Fibroblast of the aortic adventitia (primary cell): ENCODE data around the gene HSBP1. TPM values are rescaled to one million over a fixed set of nuclear protein-coding genes. Genes with fewer than 3 reads are reported as not detected.

Source experiments
- DNase-seq: peaks from one replicate; pipeline ENCODE4 v3.0.0-alpha.2; 2010; ENCODE audit warnings: low read depth
- H3K4me3 ChIP-seq: 2 replicates; pipeline ENCODE4 v1.5.1; 2011; ENCODE audit warnings: low read depth, mild to moderate bottlenecking, control low read depth, low read length, moderate library complexity
- total RNA-seq: library from RNA; depleted of rRNA; stranded (reverse); fragments of >200 nt; gene quantifications from 2 replicates; pipeline ENCODE4 v1.2.3, GENCODE V29; 2012; ENCODE audit warnings: low replicate concordance
- TF ChIP-seq, protein P1 (sequence below): IDR thresholded peaks from 2 replicates; pipeline ENCODE4 v1.5.1; 2011; ENCODE audit warnings: mild to moderate bottlenecking, low read length, control low read depth, inconsistent platforms; ENCODE audit not compliant: insufficient read depth

Gene HSBP1
- total RNA-seq, 1 donor, result 19.0 TPM

DNA sequence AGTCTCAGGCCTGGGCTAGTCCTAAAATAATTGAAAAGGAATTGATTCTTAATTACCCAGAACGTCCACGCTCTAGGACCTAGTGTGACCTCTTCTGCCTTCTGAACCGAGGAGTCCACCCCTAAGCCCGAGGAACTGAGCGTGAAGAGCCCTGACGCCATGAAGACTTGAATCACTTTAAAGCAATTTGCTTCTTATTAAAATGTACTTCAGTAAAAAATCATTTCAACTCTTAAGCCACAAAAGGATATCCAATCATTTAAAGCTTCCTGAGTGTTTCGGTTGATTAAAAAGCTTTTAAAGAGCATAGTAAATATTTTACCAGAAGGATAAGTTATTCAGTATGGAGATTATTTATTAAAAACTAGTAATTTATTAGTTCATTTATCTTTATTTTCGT, 11.6 kb downstream of the HSBP1 start:
- TF ChIP-seq, protein P1, sequence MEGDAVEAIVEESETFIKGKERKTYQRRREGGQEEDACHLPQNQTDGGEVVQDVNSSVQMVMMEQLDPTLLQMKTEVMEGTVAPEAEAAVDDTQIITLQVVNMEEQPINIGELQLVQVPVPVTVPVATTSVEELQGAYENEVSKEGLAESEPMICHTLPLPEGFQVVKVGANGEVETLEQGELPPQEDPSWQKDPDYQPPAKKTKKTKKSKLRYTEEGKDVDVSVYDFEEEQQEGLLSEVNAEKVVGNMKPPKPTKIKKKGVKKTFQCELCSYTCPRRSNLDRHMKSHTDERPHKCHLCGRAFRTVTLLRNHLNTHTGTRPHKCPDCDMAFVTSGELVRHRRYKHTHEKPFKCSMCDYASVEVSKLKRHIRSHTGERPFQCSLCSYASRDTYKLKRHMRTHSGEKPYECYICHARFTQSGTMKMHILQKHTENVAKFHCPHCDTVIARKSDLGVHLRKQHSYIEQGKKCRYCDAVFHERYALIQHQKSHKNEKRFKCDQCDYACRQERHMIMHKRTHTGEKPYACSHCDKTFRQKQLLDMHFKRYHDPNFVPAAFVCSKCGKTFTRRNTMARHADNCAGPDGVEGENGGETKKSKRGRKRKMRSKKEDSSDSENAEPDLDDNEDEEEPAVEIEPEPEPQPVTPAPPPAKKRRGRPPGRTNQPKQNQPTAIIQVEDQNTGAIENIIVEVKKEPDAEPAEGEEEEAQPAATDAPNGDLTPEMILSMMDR, result no peak
- no peak for DNase-seq
- no peak overlapping the region for H3K4me3 ChIP-seq

DNA sequence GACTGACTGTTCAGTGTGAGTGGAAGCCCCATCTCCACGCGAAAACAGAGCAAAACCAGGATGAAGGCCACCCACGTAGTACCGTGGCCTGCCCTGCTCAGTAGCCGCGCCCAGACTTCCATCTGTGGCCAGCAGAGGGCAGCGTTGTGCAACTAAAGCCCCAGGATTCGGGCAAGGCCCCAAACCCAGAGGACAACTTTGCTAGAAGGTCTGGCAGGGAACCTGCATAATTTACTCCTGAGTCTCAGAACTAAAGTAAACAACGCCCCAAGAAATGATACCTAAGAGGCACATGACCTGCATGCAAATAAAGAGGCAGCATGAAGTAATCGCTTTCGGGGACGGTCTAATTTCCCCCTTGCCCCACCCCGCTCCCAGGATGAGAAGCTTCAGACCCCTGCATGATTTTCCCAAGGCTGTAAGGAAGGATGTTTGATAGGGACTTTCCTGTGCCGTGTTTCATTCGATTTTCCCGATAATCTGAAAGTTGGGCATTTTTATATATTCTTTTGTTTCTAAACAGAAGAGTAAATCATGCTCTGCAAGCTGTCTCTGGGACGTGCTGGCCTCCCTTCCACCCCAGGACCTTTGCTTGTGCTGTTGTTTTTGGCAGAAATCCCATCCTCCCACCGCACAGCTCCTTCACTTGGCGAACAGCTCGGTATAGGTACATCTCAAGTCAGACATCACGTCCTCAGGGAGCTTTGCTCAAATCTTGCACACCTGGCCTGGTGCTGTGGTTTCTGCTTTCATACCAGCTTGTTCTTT, 18.6 kb downstream of the HSBP1 start:
- DNase-seq, result peak; percentile 91
- TF ChIP-seq, protein P1, result peak; percentile 94

GRCh38 chr16:83830091-83830768, 22.5 kb downstream of the HSBP1 start:
- no peak for DNase-seq
- TF ChIP-seq, protein P1, result no peak
- H3K4me3 ChIP-seq, result no peak overlapping the region

More for the DNA sequence above, 18.6 kb downstream of the HSBP1 start:
- H3K4me3 ChIP-seq, result no peak overlapping the region

- DNase-seq, result no peak
Measured at GRCh38 chr16:83830769-83831455, 23.1 kb downstream of the HSBP1 start.

DNA sequence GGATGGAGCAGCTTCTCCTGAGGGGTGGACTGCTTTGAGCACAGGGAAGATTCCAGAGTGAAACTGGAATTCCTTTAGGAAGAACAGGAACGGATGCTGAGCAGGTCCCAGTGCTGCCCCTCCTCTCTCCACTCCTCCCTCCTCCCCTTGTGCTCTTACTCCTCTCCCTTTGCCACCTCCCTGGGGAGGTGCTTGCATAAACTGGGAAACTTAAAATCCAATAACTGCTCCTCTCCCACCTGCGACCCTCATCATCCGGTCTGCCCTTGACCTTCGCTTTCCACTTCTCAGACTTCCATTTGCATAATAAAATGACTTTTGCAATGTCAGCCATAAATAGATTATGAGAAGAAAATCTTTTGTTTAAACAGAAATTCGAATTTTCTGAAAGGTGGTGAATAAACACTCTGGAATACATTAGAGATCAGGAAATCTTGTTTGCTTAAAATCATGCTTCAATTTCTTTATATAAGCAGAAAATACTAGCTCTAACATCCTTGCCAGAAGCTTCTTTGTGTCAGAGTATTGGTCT, 23.7 kb downstream of the HSBP1 start:
- DNase-seq, result no peak
- TF ChIP-seq, protein P1, result no peak
- no peak overlapping the region for H3K4me3 ChIP-seq

More at GRCh38 chr16:83830769-83831455, 23.1 kb downstream of the HSBP1 start:
- H3K4me3 ChIP-seq, result no peak overlapping the region
- TF ChIP-seq, protein P1, result no peak

- no peak for DNase-seq
- H3K4me3 ChIP-seq, result no peak overlapping the region
- TF ChIP-seq, protein P1, result no peak
Measured at GRCh38 chr16:83833921-83834320, 26.1 kb downstream of the HSBP1 start.
